Glutamatergic neuron (in vitro differentiated cells): ENCODE data around the gene SCO2. TPM values are rescaled to one million over a fixed set of nuclear protein-coding genes. Genes with fewer than 3 reads are reported as not detected.

Experiments
- DNase-seq: peaks from one replicate; pipeline ENCODE4 v3.0.0; 2022
- H3K27ac Mint-ChIP-seq: one replicate; pipeline ENCODE4 v1.8.0; 2020; ENCODE audit warnings: mild to moderate bottlenecking, mixed read lengths, inconsistent platforms; ENCODE audit not compliant: unreplicated experiment
- H3K27me3 Mint-ChIP-seq: one replicate; pipeline ENCODE4 v1.8.0; 2020; ENCODE audit warnings: mild to moderate bottlenecking, moderate library complexity, mixed read lengths, inconsistent platforms; ENCODE audit not compliant: unreplicated experiment
- H3K36me3 Mint-ChIP-seq: one replicate; pipeline ENCODE4 v1.8.0; 2020; ENCODE audit warnings: mild to moderate bottlenecking, mixed read lengths, inconsistent platforms; ENCODE audit not compliant: unreplicated experiment
- H3K4me1 Mint-ChIP-seq: one replicate; pipeline ENCODE4 v1.8.0; 2020; ENCODE audit warnings: mild to moderate bottlenecking, low read depth, mixed read lengths, inconsistent platforms; ENCODE audit not compliant: unreplicated experiment
- H3K4me3 Mint-ChIP-seq: one replicate; pipeline ENCODE4 v1.8.0; 2020; ENCODE audit warnings: mild to moderate bottlenecking, mixed read lengths, inconsistent platforms; ENCODE audit not compliant: unreplicated experiment
- H3K9me3 Mint-ChIP-seq: one replicate; pipeline ENCODE4 v1.8.0; 2020; ENCODE audit warnings: mild to moderate bottlenecking, moderate library complexity, mixed read lengths, inconsistent platforms; ENCODE audit not compliant: unreplicated experiment
- total RNA-seq: library from RNA; stranded (reverse); fragmentation: NEBNext Ultra II Directional; extraction: Animal tissue kit (Norgen Biotek cat#: 25700); gene quantifications from one replicate; pipeline ENCODE4 v1.2.1, GENCODE V29; 2021; ENCODE audit not compliant: unreplicated experiment
- TF ChIP-seq, protein P1 (sequence below): fragments of 200-600 bp; sonication (generic); IDR thresholded peaks from one replicate; pipeline ENCODE4 v1.5.0; 2021; ENCODE audit not compliant: partially characterized antibody, unreplicated experiment

SCO2 gene
- total RNA-seq, 1 donor from 2014 or later, result 4.8 TPM

DNA sequence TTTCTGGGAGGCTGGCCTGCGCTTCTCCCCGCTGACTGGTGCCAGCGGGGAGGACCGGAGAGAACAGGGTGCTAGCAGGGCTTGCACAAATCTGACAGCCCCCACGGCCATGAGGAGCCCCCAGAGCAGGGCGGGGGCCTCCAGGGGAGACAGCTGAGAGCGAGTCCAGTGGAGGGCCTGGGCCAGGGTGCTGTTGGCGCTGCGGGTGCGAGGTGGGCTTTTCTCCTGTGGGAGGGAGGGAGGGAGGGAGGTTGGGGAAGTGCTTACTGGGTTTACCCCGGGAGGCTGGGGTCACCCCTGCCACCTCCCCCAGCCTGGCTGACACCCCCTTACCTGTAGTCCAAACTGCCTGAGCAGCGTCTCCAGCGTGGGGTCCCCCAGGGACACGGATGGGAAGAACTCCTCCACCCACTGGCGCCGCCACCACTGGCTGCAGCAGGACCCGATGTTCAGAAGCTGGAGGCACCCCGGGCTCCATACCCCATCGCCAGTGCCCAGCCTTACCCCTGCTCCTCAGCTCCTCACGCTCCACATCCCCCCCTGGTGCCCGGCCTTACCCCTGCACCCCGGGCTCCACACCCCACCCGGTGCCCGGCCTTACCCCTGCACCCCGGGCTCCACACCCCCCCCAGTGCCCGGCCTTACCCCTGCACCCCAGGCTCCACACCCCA, 21.8 kb downstream of the SCO2 start:
- H3K9me3 Mint-ChIP-seq, result peaks cover 6% of the 10 kb centered on the region
- H3K27ac Mint-ChIP-seq, result no peak overlapping the region
- TF ChIP-seq, protein P1, sequence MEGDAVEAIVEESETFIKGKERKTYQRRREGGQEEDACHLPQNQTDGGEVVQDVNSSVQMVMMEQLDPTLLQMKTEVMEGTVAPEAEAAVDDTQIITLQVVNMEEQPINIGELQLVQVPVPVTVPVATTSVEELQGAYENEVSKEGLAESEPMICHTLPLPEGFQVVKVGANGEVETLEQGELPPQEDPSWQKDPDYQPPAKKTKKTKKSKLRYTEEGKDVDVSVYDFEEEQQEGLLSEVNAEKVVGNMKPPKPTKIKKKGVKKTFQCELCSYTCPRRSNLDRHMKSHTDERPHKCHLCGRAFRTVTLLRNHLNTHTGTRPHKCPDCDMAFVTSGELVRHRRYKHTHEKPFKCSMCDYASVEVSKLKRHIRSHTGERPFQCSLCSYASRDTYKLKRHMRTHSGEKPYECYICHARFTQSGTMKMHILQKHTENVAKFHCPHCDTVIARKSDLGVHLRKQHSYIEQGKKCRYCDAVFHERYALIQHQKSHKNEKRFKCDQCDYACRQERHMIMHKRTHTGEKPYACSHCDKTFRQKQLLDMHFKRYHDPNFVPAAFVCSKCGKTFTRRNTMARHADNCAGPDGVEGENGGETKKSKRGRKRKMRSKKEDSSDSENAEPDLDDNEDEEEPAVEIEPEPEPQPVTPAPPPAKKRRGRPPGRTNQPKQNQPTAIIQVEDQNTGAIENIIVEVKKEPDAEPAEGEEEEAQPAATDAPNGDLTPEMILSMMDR, result no peak
- H3K4me3 Mint-ChIP-seq, result no peak overlapping the region
- DNase-seq, result peak; percentile 62
- H3K27me3 Mint-ChIP-seq, result peaks cover 3% of the 10 kb centered on the region
- H3K4me1 Mint-ChIP-seq, result no peaks in the 10 kb centered on the region
- H3K36me3 Mint-ChIP-seq, result no peaks in the 10 kb centered on the region

DNA sequence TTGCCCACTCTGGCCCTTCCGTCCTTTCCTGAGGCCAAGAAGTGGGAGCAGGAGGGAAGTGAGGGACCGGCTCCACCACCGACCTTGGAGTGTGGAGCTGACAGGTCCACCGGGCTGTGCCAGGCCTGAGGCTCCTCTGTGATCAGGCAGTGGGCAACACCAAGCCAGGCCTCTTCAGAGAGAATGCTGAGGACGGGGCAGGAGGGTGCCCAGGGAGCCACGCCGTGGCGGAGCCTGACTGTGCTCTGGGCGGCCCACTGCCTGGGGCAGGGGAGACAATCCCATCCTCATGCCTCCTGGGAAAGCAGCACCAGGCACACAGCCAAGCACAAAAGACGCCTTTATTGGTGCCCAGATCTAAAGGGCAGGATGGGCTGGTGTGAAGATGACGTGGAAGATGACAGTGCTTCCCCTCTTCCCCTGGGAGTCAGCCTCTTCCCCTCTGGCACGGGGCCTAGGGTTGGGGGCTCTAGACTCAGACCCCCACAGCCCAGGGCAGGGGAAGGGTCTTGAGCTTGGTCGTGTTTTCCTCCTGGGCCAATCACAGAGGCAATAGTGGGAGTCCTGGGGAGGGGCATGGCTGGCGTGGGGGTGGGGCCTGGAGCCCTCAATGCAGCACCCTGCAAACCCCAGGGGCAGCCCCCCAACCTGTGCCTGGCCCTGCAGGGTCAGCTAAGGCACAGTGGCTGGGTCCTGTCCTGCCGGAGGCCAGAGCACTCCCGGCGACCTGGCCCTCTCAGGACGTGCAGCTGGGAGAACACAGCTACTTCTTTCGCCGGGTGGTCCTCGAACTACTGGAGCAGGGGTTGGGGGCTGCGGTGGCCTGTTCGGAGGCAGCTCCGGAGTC, 22.5 kb downstream of the SCO2 start:
- TF ChIP-seq, protein P1, result no peak
- peak; percentile 15 for DNase-seq
- Mint-ChIP-seq H3K4me1 (no peaks in the 10 kb centered on the region), H3K27me3 (peaks cover 3% of the 10 kb centered on the region), H3K27ac (no peak overlapping the region), H3K4me3 (no peak overlapping the region), H3K36me3 (no peaks in the 10 kb centered on the region), H3K9me3 (peaks cover 6% of the 10 kb centered on the region)

DNA sequence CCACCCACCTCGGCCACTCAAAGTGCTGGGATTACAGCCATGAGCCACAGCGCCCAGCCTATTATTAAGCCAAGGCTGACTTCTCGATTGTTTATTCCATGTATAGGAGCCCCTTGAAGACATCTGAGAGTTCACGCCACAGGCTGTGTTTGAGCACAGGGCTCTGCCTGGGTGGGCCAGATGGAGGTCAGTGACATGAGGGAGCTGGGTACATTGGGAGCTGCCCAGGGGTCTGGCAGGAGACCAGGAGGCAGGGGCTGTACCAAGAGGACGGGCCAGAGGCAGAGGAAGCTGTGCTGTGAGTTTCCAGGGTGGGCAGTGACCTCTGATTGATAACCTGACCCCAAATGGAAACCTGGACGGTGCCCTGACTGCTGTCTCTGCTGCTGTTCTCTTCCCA, 23.3 kb downstream of the SCO2 start:
- Mint-ChIP-seq H3K4me1 (no peaks in the 10 kb centered on the region), H3K4me3 (no peak overlapping the region), H3K27me3 (peaks cover 1% of the 10 kb centered on the region), H3K9me3 (peaks cover 4% of the 10 kb centered on the region), H3K27ac (no peak overlapping the region), H3K36me3 (no peaks in the 10 kb centered on the region)
- peak; percentile 13 for DNase-seq
- TF ChIP-seq, protein P1, result no peak

DNA sequence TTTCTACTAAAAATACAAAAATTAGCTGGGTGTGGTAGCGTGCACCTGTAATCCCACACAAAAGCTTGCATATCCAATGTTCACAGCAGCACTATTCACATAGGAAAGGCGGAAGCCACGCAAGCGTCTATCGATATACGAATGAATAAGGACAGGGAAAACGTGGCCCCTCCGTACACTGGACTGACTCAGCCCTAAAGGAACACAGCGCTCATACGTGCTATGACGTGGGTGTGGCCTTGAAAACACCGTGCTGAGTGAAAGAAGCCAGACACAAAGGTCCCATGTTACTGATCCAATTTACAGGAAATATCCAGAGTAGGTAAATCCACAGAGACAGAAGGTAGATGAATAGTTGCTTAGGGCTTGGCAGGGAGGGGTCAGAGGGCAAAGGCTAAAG, 24.9 kb downstream of the SCO2 start:
- no peak overlapping the region for H3K27ac Mint-ChIP-seq
- no peaks in the 10 kb centered on the region for H3K27me3 Mint-ChIP-seq
- peaks cover 2% of the 10 kb centered on the region for H3K9me3 Mint-ChIP-seq
- no peaks in the 10 kb centered on the region for H3K4me1 Mint-ChIP-seq
- H3K4me3 Mint-ChIP-seq, result no peak overlapping the region
- no peaks in the 10 kb centered on the region for H3K36me3 Mint-ChIP-seq
- no peak for DNase-seq
- TF ChIP-seq, protein P1, result no peak

DNA sequence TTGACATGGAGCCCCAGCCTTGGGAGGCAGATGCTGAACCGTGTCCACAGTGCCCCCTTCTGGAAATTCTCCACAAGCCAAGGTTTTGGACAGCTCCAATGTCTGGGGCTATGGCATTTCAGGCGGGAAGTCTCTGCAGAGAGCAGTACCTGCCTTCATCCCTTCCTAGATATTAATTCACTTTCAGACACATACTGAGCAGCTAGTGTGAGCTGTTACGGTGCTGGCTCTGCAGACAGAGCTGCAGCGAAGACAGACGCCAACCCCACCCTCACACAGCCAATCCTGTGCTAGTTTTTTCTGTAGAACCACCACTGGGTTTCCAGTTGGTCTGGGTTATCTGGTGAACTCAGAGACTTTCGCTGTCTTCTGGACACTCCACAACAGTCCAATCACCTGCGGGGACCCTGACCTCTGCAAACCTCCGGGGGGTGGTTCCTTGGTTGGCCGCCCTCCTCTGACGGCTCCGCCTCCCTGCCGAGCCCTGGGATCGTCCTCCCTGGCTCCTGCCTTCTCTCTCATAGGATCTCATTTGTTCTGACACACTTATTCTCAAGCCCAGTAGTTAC, 27.0 kb downstream of the SCO2 start:
- no peaks in the 10 kb centered on the region for H3K4me1 Mint-ChIP-seq
- H3K9me3 Mint-ChIP-seq, result peaks cover 2% of the 10 kb centered on the region
- TF ChIP-seq, protein P1, result peak; percentile 60
- H3K27me3 Mint-ChIP-seq, result no peaks in the 10 kb centered on the region
- no peaks in the 10 kb centered on the region for H3K36me3 Mint-ChIP-seq
- H3K27ac Mint-ChIP-seq, result peak overlapping the region; percentile 29
- peak; percentile 77 for DNase-seq
- H3K4me3 Mint-ChIP-seq, result peak overlapping the region; percentile 16
